GM21723 (cell line): ENCODE results near the gene GPR12.

ENCODE experiments used
- ATAC-seq: cut with Tn5 transposase; IDR thresholded peaks from one replicate; pipeline ENCODE4 v1.9.1; 2021; ENCODE audit warnings: mild to moderate bottlenecking, moderate library complexity; ENCODE audit not compliant: unreplicated experiment

GPR12 gene

DNA sequence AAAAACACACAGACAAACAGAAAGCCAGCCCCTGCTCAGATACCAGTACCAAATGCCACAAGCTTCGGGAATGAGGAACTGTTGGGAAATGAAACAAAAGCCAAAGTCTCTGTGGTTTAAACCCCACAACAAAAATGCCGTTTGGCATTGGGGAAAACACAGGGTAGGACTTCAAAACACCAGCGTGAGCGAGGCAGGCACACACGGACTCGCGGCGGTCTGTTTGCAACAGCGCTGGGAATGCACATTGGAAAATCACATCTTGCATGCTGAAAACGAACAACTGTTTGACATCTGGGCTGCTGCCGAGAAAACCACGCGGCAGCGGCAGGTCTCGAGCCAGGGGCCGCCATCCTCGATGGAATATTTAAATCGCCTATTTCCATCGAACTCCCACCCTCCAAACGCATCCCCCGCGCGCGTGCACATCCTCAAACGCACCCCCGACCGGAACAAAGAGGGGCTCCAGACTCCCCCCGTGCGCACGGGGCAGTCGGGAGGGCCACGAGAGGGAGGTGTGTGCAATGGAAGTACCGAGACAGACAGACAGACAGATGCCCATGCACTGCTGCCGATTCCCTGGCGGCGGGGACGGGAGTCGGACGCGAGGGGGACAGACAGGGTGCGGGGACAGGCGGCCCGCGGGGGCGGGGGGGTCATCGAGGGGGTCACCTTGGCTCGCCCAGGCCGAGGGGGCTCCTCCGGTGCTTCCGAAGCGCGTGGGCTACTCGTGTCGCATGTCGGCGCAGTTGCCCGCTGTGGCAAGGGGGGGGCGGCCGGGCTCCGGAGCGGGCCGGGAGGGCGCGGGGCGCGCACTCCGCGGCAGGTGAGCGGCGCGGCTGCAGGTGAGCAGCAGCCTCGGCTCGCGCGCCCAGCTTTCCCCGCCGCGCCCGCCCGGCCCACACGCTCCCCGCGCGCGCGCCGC lies at the start of gene GPR12:
GPR12 (minus strand) TSS at position 880 of the 925 bp plus-strand sequence. CDS start 959 bp downstream, outside the sequence.
- ATAC-seq: no peak

- ATAC-seq: no peak
Measured at GRCh38 chr13:26810095-26810494, 49.5 kb upstream of the GPR12 start.

DNA sequence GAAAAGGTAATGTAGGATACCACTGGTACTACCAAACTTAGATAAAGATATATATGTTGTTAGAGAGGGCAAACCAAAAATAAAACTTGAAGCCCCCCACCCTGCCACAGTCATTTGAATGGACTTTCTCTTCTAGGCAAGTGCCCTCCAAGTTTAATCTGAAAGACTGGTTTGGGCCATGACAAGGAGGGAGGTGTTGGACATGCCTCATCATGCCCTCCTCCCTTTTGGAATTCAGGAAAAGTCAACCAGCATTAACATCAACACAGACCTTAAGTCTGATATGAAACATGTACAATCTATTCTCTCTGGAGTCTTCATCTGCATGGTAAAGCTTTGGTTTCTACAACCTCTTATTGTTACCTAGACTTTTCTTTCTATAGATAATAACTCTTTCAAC lies 46.3 kb upstream of the GPR12 start:
- ATAC-seq: no peak

DNA sequence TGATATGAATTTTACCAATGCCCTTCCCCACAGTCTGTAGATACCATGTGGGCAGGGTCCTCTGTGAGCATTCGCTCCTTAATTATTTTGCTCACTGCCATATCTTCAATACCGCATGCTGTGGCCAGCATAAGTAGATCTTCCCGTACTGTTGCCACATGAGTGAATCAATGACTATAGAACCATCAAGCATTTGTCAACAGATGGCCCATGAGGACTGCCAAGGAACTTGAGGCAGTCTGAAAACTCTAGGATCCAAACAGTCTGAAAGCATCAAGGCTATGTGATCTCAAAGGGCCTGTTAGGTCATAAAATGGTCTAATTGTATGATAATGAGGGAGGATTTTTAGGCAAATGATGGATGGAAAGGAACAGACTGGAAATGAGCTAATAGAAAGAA lies 27.4 kb upstream of the GPR12 start:
- ATAC-seq: no peak

DNA sequence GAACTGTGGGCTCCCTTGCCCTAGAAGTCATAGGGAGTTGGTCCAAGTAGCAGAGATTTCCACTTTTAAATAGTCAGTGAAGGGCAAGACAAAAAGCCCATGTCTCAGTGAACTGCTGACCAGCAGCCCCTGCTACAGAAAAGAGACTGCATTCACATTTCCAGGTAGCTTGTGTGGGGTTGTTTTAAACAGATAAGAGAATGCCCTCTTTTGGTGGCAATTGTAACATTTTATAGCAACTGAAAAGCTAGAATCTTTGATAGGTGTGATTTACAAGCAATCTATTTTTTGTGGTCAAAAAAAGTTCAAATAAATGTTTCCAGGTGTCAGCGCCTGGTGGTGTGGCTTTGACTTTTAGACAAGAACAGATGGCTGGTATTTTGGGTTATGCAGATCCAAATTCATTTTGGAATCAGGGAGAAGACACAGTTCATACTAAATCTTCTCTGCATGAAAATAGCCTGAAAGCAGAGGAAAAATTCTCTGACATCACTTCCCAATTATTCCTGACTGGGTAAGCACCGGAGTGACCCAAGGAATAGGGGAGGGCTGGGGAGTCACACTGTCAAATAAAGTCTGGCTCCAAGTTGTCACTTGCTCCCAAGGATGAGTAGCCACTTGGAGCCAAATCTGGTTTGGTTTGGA lies 26.2 kb upstream of the GPR12 start:
- no peak for ATAC-seq

DNA sequence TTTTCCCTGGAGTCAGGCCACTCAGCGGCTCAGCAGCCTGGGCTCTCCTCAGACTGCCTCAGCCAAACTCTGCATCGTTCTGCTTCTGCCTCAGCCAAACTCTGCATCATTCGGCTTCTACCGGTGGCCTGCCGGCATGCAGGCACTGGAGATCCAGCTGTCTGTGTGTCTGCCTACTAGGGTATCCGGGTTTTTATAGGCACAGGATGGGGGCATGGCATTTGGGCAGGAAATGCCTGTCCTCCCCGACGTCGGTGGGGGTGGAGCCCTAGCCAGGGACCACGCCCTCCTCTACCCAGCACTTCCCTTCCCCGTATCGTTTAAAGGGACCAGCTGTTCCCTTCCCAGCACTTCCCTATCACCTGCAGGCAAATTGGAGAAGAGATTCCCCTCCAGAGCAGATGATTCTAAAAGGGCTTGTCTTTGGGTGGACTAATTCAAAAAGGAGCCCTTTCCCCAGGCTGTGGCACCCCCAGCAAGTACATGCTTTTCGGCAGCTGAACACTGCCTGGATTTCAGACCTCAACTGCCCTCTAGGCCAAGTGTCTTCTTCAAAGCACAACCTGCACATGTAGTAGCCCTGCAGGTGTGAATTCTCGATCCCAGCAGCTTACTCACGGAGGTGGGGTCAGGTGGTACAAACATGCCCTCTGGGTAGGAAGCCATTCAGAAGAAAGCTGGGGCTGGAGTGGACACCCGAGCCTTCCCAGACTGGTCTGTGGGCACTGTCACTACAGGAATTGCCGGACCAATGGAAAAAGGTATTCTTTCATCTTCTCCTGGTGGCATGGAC lies 25.4 kb upstream of the GPR12 start:
- ATAC-seq: no peak

DNA sequence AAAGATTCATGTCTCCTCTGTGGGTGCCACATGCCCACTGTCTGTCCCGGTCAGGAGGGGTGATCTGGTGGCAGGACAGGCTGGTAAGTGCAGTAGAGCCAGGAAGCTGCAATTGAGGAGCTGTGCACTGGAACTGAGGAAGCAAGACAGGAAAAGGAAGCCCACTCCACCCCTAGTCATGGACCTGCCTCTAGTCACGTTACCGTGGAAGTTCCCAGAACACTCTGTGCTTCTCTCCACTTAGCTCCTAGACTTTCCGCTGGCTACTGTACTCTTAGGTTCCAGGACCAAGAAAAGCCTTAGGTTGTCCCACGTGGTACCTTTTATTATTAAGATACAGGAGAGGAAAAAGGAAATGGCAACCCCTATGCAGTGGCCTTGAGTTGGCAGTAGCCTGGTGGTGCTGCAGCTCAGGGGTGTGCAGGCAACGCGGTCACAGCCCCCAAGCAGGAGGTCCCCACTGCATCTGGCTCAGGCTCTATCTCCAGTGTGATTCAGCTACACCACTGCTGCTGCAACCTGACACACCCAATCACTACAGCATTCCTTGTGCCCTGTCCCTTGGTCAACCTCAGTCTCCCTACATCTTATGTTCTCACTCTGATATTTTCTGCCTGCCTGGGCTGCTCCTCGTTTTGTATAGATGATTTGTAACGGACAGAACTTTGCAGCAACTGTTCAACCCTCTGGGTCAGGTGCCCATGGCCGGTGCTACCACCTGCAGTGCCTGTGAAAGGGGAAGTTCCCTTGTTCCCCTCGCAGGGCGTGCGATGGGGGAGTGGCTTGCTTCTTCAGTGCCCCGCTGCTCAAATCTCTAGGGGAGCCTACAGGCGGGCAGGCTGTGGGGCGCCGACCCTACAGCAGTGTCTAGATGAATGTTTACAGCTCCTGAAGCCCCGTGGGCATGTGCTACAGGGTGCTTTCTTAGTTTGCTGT lies 24.4 kb upstream of the GPR12 start:
- no peak for ATAC-seq

DNA sequence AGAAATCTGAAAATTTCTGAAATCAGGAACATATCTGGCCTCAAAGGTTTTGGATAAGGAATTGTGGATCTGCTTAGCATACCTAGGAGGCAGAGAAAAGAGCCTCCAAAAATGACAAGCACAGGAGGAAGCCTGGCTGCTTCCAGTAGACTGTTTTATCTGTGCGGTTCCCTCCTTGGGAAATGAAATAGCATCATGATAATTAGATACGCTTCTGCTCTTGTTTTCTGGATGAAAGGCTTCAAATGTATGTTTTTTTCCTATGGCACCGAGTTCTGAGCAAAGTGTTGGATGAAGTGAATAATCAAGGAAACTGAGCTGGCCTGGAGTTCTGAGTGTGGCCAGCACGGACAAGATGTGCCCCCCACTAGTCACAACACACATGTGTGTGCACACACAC lies 19.8 kb upstream of the GPR12 start:
- ATAC-seq: no peak

GRCh38 chr13:26779321-26779720 lies 18.7 kb upstream of the GPR12 start:
- ATAC-seq: no peak

GRCh38 chr13:26772531-26772930 lies 11.9 kb upstream of the GPR12 start:
- ATAC-seq: no peak

GRCh38 chr13:26771796-26772195 lies 11.2 kb upstream of the GPR12 start:
- no peak for ATAC-seq

- ATAC-seq: no peak
Measured at GRCh38 chr13:26762745-26763345, 2.3 kb upstream of the GPR12 start.

- no peak for ATAC-seq
Measured at GRCh38 chr13:26760832-26761582, 421 bp upstream of the GPR12 start.

GRCh38 chr13:26759249-26759906 lies 1.2 kb downstream of the GPR12 start:
- ATAC-seq: no peak

- no peak for ATAC-seq
Measured at GRCh38 chr13:26758496-26759157, 2.0 kb downstream of the GPR12 start.

DNA sequence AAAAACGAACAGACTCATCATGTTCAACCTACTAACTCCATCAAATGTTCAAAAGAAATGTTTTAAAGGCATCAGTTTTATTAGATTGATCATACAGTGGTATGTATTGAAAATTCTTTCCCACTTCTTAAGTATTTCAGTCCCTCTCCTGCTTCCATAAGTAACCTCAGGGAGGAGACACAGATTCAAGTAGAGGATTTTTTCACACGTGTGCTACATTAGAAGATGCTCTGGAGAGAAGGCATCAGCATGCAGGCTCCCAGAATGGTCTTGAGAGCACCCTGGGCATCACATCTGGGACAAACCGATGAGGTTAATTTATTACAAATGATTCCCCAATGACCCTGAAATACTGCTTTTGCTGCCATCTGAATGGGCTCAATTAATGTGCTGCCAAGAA lies 3.6 kb downstream of the GPR12 start:
- ATAC-seq: no peak

DNA sequence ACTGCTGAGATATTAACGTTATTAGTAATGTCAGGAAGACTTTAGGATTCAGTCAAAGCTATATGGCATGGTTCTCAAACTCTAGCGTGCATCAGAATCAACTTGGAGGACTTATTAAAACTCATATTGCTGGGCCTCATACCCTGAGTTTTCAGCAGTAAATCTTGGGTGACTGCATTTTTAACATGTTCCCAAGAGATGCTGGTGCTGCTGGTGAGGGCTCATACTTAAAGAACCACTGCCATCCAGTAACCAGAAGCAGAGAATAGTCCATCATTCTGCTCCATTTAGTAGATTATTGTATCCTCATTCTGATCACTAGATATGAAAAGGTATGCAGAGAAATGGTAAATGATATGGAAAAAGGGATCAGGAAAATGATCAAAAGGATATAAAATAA lies 7.9 kb downstream of the GPR12 start:
- no peak for ATAC-seq

DNA sequence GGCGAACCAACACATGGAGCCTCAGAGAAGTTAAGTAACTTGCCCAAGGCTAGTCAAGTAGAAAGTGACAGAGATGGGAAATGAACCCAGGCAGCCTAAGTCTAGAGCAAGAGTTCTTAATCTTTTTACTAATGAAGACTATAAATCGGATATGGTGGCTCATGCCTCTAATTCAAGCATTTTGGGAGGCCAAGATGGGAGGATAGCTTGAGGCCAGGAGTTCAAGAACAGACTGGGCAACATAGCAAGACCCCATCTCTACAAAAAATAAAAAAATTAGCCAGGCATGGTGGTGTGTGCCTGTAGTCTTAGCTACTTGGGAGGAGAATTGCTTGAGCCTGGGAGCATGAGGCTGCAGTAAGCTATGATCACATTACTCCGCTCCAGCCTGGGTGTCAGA lies 10.7 kb downstream of the GPR12 start:
- no peak for ATAC-seq
